Uterus (tissue), 2 donors: ENCODE data around the gene USP47.

Experiments used
- CTCF ChIP-seq, 4 experiments: fragments of 200-600 bp in 2 of 4; fragments of 450-650 bp in 2 of 4; sonication (generic) in 2 of 4; IDR thresholded peaks; one replicate each; pipeline ENCODE4 v1.5.1; 2016 to 2019; ENCODE audit warnings: antibody characterized with exemption in 4 of 4, mild to moderate bottlenecking in 2 of 4, moderate library complexity in 1 of 4
- POLR2A ChIP-seq, 2 donors: fragments of 450-650 bp; IDR thresholded peaks; one replicate each; pipeline ENCODE4 v1.6.1; 2016; ENCODE audit warnings: antibody characterized with exemption in 2 of 2, mild to moderate bottlenecking in 1 of 2, moderate library complexity in 1 of 2

- TF ChIP-seq CTCF (IDR thresholded peaks at IDR 0.05), result no peak
- TF ChIP-seq POLR2A (IDR thresholded peaks at IDR 0.05), result no peak
These were observed 35.7 kb upstream of the USP47 start for GRCh38 chr11:11806074-11806473.
